Type B pancreatic cell (in vitro differentiated cells): ENCODE data around the gene MALRD1. TPM values are rescaled to one million over a fixed set of nuclear protein-coding genes. Genes with fewer than 3 reads are reported as not detected.

Experiments used
- DNase-seq: peaks from one replicate; pipeline ENCODE4 v3.0.0; 2021; ENCODE audit warnings: mixed read lengths; ENCODE audit not compliant: unreplicated experiment; ENCODE audit errors: extremely low spot score
- H3K27ac Mint-ChIP-seq: 2 replicates; pipeline ENCODE4 v1.8.0; 2021; ENCODE audit warnings: mild to moderate bottlenecking, mixed read lengths
- H3K27me3 Mint-ChIP-seq: 2 replicates; pipeline ENCODE4 v1.8.0; 2021; ENCODE audit warnings: mixed read lengths
- H3K36me3 Mint-ChIP-seq: 2 replicates; pipeline ENCODE4 v1.8.0; 2021; ENCODE audit warnings: mixed read lengths
- H3K4me1 Mint-ChIP-seq: one replicate; pipeline ENCODE4 v1.8.0; 2021; ENCODE audit warnings: mixed read lengths; ENCODE audit not compliant: unreplicated experiment
- H3K4me3 Mint-ChIP-seq: 2 replicates; pipeline ENCODE4 v1.8.0; 2021; ENCODE audit warnings: mild to moderate bottlenecking, mixed read lengths
- H3K9me3 Mint-ChIP-seq: 2 replicates; pipeline ENCODE4 v1.8.0; 2021; ENCODE audit warnings: mixed read lengths
- CTCF ChIP-seq: fragments of 200-600 bp; sonication (generic); conservative IDR thresholded peaks from 2 replicates; pipeline ENCODE4 v1.5.0; 2021; ENCODE audit warnings: antibody characterized with exemption, mild to moderate bottlenecking
- total RNA-seq: library from RNA; stranded (reverse); gene quantifications from 2 replicates; pipeline ENCODE4 v1.2.1, GENCODE V29; 2021; ENCODE audit warnings: low replicate concordance

The MALRD1 gene
- total RNA-seq, 1 donor from 2014 or later: 1.4 TPM

- no peak overlapping the region for H3K4me3 Mint-ChIP-seq
- no peak for DNase-seq
- H3K9me3 Mint-ChIP-seq: no peaks in the 10 kb centered on the region
- no peak overlapping the region for H3K27ac Mint-ChIP-seq
- no peak for TF ChIP-seq CTCF
- H3K4me1 Mint-ChIP-seq: no peaks in the 10 kb centered on the region
- no peaks in the 10 kb centered on the region for H3K27me3 Mint-ChIP-seq
- H3K36me3 Mint-ChIP-seq: no peaks in the 10 kb centered on the region
Measured at GRCh38 chr10:19212590-19212989, 164.0 kb downstream of the MALRD1 start.

- no peaks in the 10 kb centered on the region for H3K36me3 Mint-ChIP-seq
- H3K4me3 Mint-ChIP-seq: no peak overlapping the region
- peaks cover 4% of the 10 kb centered on the region for H3K9me3 Mint-ChIP-seq
- H3K4me1 Mint-ChIP-seq: no peaks in the 10 kb centered on the region
- H3K27me3 Mint-ChIP-seq: no peaks in the 10 kb centered on the region
- H3K27ac Mint-ChIP-seq: no peak overlapping the region
- DNase-seq: no peak
- TF ChIP-seq CTCF: no peak
Measured at GRCh38 chr10:19221216-19221615, 172.6 kb downstream of the MALRD1 start.

- Mint-ChIP-seq H3K4me3 (no peak overlapping the region), H3K27ac (no peak overlapping the region), H3K9me3 (peaks cover 4% of the 10 kb centered on the region)
Measured at GRCh38 chr10:19226025-19226424, 177.4 kb downstream of the MALRD1 start.

GRCh38 chr10:19231034-19231433 lies 182.4 kb downstream of the MALRD1 start:
- no peaks in the 10 kb centered on the region for H3K27me3 Mint-ChIP-seq
- no peaks in the 10 kb centered on the region for H3K4me1 Mint-ChIP-seq
- no peaks in the 10 kb centered on the region for H3K36me3 Mint-ChIP-seq
- no peak overlapping the region for H3K27ac Mint-ChIP-seq
- no peak for TF ChIP-seq CTCF
- H3K4me3 Mint-ChIP-seq: no peak overlapping the region
- peaks cover 5% of the 10 kb centered on the region for H3K9me3 Mint-ChIP-seq
- DNase-seq: no peak

More at GRCh38 chr10:19226025-19226424, 177.4 kb downstream of the MALRD1 start:
- Mint-ChIP-seq H3K4me1 (no peaks in the 10 kb centered on the region), H3K27me3 (no peaks in the 10 kb centered on the region), H3K36me3 (no peaks in the 10 kb centered on the region)
- no peak for TF ChIP-seq CTCF
- DNase-seq: no peak

- no peaks in the 10 kb centered on the region for H3K9me3 Mint-ChIP-seq
Measured at GRCh38 chr10:19245889-19246752, 197.5 kb downstream of the MALRD1 start.

More at GRCh38 chr10:19245889-19246752, 197.5 kb downstream of the MALRD1 start:
- no peaks in the 10 kb centered on the region for H3K27me3 Mint-ChIP-seq
- no peak overlapping the region for H3K4me3 Mint-ChIP-seq
- no peak for TF ChIP-seq CTCF
- no peak overlapping the region for H3K27ac Mint-ChIP-seq
- H3K4me1 Mint-ChIP-seq: peaks cover 9% of the 10 kb centered on the region
- no peaks in the 10 kb centered on the region for H3K36me3 Mint-ChIP-seq
- no peak for DNase-seq
